Liver (tissue), 3 donors: ENCODE data around the gene IKZF3.

ENCODE experiments used
- FOXA1 ChIP-seq: IDR thresholded peaks from 2 replicates; pipeline ENCODE4 v1.6.1; 2016; ENCODE audit warnings: antibody characterized with exemption
- GABPA ChIP-seq, 2 donors: IDR thresholded peaks in 1 of 2; conservative IDR thresholded peaks in 1 of 2; 2 replicates each; pipeline ENCODE4 v1.6.1; 2016; ENCODE audit warnings: antibody characterized with exemption in 2 of 2, mild to moderate bottlenecking in 1 of 2, moderate library complexity in 1 of 2
- MAX ChIP-seq: IDR thresholded peaks from 2 replicates; pipeline ENCODE4 v1.6.1; 2016; ENCODE audit warnings: antibody characterized with exemption
- NR2F2 ChIP-seq: IDR thresholded peaks from 2 replicates; pipeline ENCODE4 v1.6.1; 2016; ENCODE audit warnings: antibody characterized with exemption
- RAD21 ChIP-seq, 2 donors: IDR thresholded peaks; 2 replicates each; pipeline ENCODE4 v1.6.1; 2016; ENCODE audit warnings: antibody characterized with exemption in 2 of 2, mild to moderate bottlenecking in 2 of 2
- REST ChIP-seq: IDR thresholded peaks from 2 replicates; pipeline ENCODE4 v1.6.1; 2016; ENCODE audit warnings: antibody characterized with exemption, mild to moderate bottlenecking
- TF ChIP-seq, protein P1 (sequence below): fragments of 150-350 bp; IDR thresholded peaks from 2 replicates; pipeline ENCODE4 v1.5.1; 2017; ENCODE audit warnings: improper control_type of control experiment, low read depth, low read length; ENCODE audit not compliant: missing input control
- donor health status: healthy.
- donor health status: healthy.

DNA sequence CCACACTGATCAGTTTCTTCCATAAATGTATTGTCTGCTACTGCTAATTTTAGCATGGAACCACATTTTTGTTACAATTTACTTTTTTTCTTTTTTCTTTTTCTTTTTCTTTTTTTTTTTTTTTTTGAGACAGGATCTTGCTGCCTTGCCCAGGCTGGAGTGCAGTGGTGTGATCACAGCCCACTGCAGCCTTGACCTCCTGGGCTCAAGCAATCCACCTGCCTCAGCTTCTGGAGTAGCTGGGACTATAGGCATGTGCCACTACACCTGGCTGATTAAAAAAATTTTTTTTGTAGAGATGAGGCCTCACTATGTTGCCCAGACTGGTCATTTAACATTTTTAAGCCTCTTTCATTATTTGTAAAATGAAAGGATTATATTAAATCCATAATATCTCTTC is 23.0 kb upstream of the IKZF3 start:
- no peak for TF ChIP-seq REST
- TF ChIP-seq, protein P1, sequence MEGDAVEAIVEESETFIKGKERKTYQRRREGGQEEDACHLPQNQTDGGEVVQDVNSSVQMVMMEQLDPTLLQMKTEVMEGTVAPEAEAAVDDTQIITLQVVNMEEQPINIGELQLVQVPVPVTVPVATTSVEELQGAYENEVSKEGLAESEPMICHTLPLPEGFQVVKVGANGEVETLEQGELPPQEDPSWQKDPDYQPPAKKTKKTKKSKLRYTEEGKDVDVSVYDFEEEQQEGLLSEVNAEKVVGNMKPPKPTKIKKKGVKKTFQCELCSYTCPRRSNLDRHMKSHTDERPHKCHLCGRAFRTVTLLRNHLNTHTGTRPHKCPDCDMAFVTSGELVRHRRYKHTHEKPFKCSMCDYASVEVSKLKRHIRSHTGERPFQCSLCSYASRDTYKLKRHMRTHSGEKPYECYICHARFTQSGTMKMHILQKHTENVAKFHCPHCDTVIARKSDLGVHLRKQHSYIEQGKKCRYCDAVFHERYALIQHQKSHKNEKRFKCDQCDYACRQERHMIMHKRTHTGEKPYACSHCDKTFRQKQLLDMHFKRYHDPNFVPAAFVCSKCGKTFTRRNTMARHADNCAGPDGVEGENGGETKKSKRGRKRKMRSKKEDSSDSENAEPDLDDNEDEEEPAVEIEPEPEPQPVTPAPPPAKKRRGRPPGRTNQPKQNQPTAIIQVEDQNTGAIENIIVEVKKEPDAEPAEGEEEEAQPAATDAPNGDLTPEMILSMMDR: no peak
- no peak for TF ChIP-seq RAD21 (IDR thresholded peaks at IDR 0.05)
- TF ChIP-seq MAX: no peak
- no peak for TF ChIP-seq NR2F2
- no peak for TF ChIP-seq FOXA1
- TF ChIP-seq GABPA (IDR thresholded peaks at IDR 0.05 in 1 of 2, conservative IDR thresholded peaks at IDR 0.05 in 1 of 2): no peak
